ENCODE measurements around the gene SNF8. TPM values are rescaled to one million over a fixed set of nuclear protein-coding genes. Genes with fewer than 3 reads are reported as not detected.

Gene SNF8
- total RNA-seq, 1 donor from 2014 or later: 168 TPM

GRCh38 chr17:48992444-48992843 lies 47.8 kb upstream of the SNF8 start:
- Histone ChIP-seq H3K4me1 (ENCODE audit: insufficient read depth, low read length) (peaks cover 9% of the 10 kb centered on the region), H2AFZ (ENCODE audit: low read depth, low read length) (no peak overlapping the region), H3K27me3 (ENCODE audit: insufficient read depth, low read length) (peaks cover 51% of the 10 kb centered on the region), H3K4me3 (ENCODE audit: insufficient read depth, low read depth, low read length) (no peak overlapping the region), H3K79me2 (ENCODE audit: insufficient read depth, low read length) (peaks cover 1% of the 10 kb centered on the region), H3K9me3 (ENCODE audit: insufficient read depth, low read depth, low read length) (no peaks in the 10 kb centered on the region), H3K36me3 (ENCODE audit: insufficient read depth, low read length) (no peaks in the 10 kb centered on the region), H3K4me2 (ENCODE audit: low read length) (no peak overlapping the region), H3K9ac (ENCODE audit: low read length) (no peak overlapping the region), H4K20me1 (ENCODE audit: insufficient read depth, low read length) (no peaks in the 10 kb centered on the region), H3K27ac (ENCODE audit: low read depth, low read length) (no peak overlapping the region)
- FAIRE-seq: no peak
- H3K4me1 Mint-ChIP-seq (ENCODE audit: low read depth, unreplicated experiment): peaks cover 24% of the 10 kb centered on the region
- no peaks in the 10 kb centered on the region for H3K9me3 Mint-ChIP-seq (ENCODE audit: unreplicated experiment)
- no peaks in the 10 kb centered on the region for H3K36me3 Mint-ChIP-seq (ENCODE audit: low read depth, unreplicated experiment)
- no peak overlapping the region for H3K27ac Mint-ChIP-seq (ENCODE audit: unreplicated experiment)
- no peak overlapping the region for H3K4me3 Mint-ChIP-seq (ENCODE audit: unreplicated experiment)
- no peaks in the 10 kb centered on the region for H3K27me3 Mint-ChIP-seq (ENCODE audit: low read depth, unreplicated experiment)
- TF ChIP-seq EZH2 (IDR thresholded peaks at IDR 0.05; ENCODE audit: insufficient read depth, low read length) (no peak), CTCF (IDR thresholded peaks at IDR 0.05; ENCODE audit: insufficient read depth, low read depth, low read length) (no peak)
- no peak for DNase-seq (ENCODE audit: low read depth)

DNA sequence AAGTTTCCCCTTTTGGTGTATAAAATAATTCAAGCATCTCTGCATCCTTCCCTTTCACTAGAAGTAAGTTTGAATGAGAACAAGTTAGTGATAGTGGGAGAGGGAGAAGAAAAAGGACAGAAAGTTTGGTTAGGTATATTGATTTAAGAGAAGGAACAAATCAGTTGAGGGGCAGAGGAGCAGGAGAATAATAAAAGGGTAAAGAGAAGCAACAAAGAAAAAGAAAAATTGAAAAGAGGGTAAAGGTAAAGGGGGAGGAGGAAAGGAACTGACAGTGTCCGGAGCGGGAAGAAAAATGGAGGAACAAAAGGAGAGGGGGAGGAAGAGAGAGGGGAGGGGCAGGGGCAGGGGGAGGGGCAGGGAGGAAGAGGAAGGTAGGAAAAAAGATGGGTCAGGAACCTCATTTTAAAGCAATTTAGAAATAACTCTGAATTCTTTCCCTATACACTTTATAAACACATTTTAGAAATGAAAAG lies 46.3 kb upstream of the SNF8 start:
- H3K4me2 ChIP-seq (ENCODE audit: low read length): no peak overlapping the region
- H4K20me1 ChIP-seq (ENCODE audit: insufficient read depth, low read length): no peaks in the 10 kb centered on the region
- no peaks in the 10 kb centered on the region for H3K9me3 Mint-ChIP-seq (ENCODE audit: unreplicated experiment)
- H3K36me3 ChIP-seq (ENCODE audit: insufficient read depth, low read length): no peaks in the 10 kb centered on the region
- FAIRE-seq (no peak), DNase-seq (ENCODE audit: low read depth) (no peak)
- H3K27ac Mint-ChIP-seq (ENCODE audit: unreplicated experiment): peak overlapping the region; percentile 21
- no peak overlapping the region for H3K27ac ChIP-seq (ENCODE audit: low read depth, low read length)
- TF ChIP-seq EZH2 (IDR thresholded peaks at IDR 0.05; ENCODE audit: insufficient read depth, low read length) (no peak), CTCF (IDR thresholded peaks at IDR 0.05; ENCODE audit: insufficient read depth, low read depth, low read length) (no peak)
- H3K79me2 ChIP-seq (ENCODE audit: insufficient read depth, low read length): no peaks in the 10 kb centered on the region
- H3K36me3 Mint-ChIP-seq (ENCODE audit: low read depth, unreplicated experiment): no peaks in the 10 kb centered on the region
- H3K9me3 ChIP-seq (ENCODE audit: insufficient read depth, low read depth, low read length): no peaks in the 10 kb centered on the region
- H2AFZ ChIP-seq (ENCODE audit: low read depth, low read length): no peak overlapping the region
- H3K4me1 Mint-ChIP-seq (ENCODE audit: low read depth, unreplicated experiment): peaks cover 26% of the 10 kb centered on the region
- H3K4me3 Mint-ChIP-seq (ENCODE audit: unreplicated experiment): no peak overlapping the region
- no peak overlapping the region for H3K9ac ChIP-seq (ENCODE audit: low read length)
- no peaks in the 10 kb centered on the region for H3K27me3 Mint-ChIP-seq (ENCODE audit: low read depth, unreplicated experiment)
- H3K4me3 ChIP-seq (ENCODE audit: insufficient read depth, low read depth, low read length): no peak overlapping the region
- H3K4me1 ChIP-seq (ENCODE audit: insufficient read depth, low read length): peaks cover 5% of the 10 kb centered on the region
- peaks cover 58% of the 10 kb centered on the region for H3K27me3 ChIP-seq (ENCODE audit: insufficient read depth, low read length)

GRCh38 chr17:48989100-48989499 lies 44.5 kb upstream of the SNF8 start:
- TF ChIP-seq CTCF (IDR thresholded peaks at IDR 0.05; ENCODE audit: insufficient read depth, low read depth, low read length) (no peak), EZH2 (IDR thresholded peaks at IDR 0.05; ENCODE audit: insufficient read depth, low read length) (no peak)
- Mint-ChIP-seq H3K4me1 (ENCODE audit: low read depth, unreplicated experiment) (peaks cover 17% of the 10 kb centered on the region), H3K9me3 (ENCODE audit: unreplicated experiment) (no peaks in the 10 kb centered on the region), H3K27ac (ENCODE audit: unreplicated experiment) (no peak overlapping the region), H3K36me3 (ENCODE audit: low read depth, unreplicated experiment) (no peaks in the 10 kb centered on the region), H3K4me3 (ENCODE audit: unreplicated experiment) (no peak overlapping the region), H3K27me3 (ENCODE audit: low read depth, unreplicated experiment) (no peaks in the 10 kb centered on the region)
- Histone ChIP-seq H3K4me1 (ENCODE audit: insufficient read depth, low read length) (no peaks in the 10 kb centered on the region), H3K79me2 (ENCODE audit: insufficient read depth, low read length) (no peaks in the 10 kb centered on the region), H3K9me3 (ENCODE audit: insufficient read depth, low read depth, low read length) (no peaks in the 10 kb centered on the region), H3K4me2 (ENCODE audit: low read length) (no peak overlapping the region), H2AFZ (ENCODE audit: low read depth, low read length) (no peak overlapping the region), H3K27me3 (ENCODE audit: insufficient read depth, low read length) (peaks cover 47% of the 10 kb centered on the region), H3K4me3 (ENCODE audit: insufficient read depth, low read depth, low read length) (no peak overlapping the region), H3K36me3 (ENCODE audit: insufficient read depth, low read length) (no peaks in the 10 kb centered on the region), H3K9ac (ENCODE audit: low read length) (no peak overlapping the region), H4K20me1 (ENCODE audit: insufficient read depth, low read length) (no peaks in the 10 kb centered on the region), H3K27ac (ENCODE audit: low read depth, low read length) (no peak overlapping the region)
- DNase-seq (ENCODE audit: low read depth) (no peak), FAIRE-seq (no peak)
